ENCODE measurements around the gene GMCL1.
"Not testable (repeated sequence)": the region's sequence is repeated elsewhere in the genome, so short reads cannot be mapped to it uniquely, and the experiment has no call there.

GMCL1 gene

DNA sequence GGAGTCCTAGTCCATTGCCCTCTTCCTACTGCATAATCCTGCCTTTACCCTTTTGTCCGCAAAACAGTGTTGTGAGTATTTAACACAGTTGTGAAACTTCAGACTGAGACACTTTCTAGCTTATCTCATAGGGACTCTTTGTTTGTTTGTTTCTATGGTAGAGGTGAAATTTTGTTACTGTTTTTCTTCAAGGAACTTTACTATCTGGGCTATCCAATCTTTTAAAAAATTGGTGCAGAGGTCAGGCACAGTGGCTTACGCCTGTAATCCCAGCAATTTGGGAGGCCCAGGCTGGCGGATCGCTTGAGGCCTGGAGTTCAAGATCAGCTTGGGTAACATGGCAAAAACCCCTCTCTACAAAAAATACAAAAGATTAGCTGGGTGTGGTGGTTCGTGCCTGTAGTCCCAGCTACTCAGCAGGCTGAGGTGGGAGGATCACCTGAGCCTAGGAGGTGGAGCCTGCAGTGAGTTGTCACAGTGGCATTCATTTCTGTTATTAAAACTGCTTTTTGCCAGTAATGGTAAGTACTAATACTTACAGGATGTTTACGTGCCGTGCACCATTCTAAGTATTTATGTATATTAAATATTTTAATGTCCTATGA, 18.8 kb downstream of the GMCL1 start:
- no peak for DNase-seq

GRCh38 chr2:69858261-69858660, 28.8 kb downstream of the GMCL1 start:
- no peak for DNase-seq

DNA sequence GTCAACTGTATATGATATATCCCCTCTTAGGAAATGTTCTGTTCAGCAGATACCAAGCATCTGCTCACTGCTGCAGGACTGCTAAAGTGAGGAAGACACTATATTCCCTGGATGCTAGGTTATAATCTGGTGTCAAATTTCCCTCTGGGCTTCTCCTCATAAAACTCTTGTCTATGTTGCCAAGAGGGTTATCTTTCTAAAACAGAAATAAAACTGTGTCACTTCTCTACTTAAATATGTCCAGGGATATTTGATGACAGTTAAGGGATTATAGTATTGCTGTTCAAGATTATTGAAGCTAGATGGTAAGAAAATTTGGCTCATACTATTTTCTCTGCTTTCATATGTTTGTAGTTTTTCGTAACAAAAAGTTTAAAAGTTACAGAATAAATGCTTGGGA, 33.8 kb downstream of the GMCL1 start:
- DNase-seq: no peak

DNA sequence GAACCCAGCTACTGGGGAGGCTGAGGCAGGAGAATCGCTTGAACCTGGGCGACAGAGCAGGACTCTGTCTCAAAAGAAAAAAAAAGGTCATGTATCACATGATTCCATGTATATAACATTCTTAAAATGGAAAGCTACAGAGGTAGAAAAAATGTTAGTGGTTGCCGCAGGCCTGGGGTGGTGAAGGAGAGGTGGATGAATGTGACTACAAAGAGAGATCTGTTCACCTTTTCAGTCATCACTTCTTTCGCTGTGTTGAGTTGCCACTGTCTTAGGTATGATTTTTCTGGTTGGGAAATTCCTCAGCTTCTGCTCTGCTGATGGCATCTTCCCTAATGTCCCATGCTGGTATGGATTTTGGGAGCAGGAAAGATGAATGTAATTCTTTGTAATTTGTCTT, 59.0 kb downstream of the GMCL1 start:
- no peak for DNase-seq

DNA sequence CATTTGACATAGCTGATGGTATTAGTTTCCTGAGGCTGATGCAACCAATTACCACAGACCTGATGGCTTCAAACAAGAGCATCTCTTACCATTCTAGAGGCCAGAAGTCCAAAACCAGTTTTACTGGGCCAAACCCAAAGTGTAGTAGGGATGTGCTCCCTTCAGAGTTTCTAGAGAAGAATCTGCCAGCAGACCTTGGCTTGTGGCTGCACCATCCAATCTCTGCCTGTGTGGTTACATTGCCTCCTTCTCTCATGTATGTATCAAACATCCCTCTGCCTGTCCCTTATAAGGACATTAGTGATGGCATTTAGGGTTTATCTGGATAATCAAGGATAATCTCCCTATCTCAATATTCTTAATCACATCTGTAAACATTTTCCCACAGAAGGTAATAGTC, 59.8 kb downstream of the GMCL1 start:
- no peak for DNase-seq

- no peak for DNase-seq
Measured at GRCh38 chr2:69890881-69891280, 61.4 kb downstream of the GMCL1 start.

DNA sequence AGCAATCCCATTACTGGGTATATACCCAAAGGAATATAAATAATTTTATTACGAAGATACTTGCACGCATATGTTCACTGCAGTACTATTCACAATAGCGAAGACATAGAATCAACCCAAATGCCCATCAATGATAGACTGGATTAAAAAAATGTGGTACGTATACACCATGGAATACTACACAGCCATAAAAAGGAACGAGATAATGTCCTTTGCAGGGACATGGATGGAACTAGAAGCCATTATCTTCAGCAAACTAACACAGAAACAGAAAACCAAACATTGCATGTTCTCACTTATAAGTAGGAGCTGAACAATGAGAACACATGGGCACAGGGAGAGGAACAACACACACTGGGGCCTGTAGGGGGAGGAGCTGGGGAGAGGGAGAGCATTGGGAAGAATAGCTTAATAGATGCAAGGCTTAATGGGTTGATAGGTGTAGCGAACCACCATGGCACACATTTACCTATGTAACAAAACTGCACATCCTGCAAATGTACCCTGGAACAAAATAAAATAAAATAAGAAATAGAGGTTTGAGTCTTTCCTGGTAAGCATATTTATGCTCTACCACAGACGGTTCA, 63.5 kb downstream of the GMCL1 start:
- not testable (repeated sequence) for DNase-seq

GRCh38 chr2:69893684-69894551, 64.5 kb downstream of the GMCL1 start, which contains the start of gene SNRNP27:
SNRNP27 (plus strand) TSS chr2:69893956; CDS start chr2:69893985, 29 bp downstream.
- DNase-seq: peak; percentile 77

GRCh38 chr2:69894737-69895136, 65.3 kb downstream of the GMCL1 start:
- DNase-seq: not testable (repeated sequence)

- DNase-seq: no peak
Measured at GRCh38 chr2:69902213-69902922, 72.9 kb downstream of the GMCL1 start.

DNA sequence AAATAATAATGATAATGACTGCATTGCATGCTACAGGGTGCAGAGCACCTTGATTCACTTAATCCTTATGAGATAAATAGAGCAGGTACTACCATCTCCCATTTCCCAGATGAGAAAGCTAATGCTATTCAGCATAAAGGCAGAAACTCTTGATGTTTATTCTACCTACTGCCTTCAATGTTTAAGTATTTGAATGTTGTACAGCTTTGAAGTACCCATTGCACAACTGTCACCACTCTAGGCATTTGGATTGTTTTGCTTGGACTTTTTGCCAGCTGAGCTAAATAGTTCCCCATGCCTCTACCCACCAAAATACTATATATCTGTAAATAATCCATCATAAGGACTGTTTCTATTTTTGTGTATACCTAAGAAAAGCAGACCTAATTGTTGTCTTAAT, 77.8 kb downstream of the GMCL1 start:
- no peak for DNase-seq

GRCh38 chr2:69911985-69912563, 82.6 kb downstream of the GMCL1 start:
- no peak for DNase-seq

DNA sequence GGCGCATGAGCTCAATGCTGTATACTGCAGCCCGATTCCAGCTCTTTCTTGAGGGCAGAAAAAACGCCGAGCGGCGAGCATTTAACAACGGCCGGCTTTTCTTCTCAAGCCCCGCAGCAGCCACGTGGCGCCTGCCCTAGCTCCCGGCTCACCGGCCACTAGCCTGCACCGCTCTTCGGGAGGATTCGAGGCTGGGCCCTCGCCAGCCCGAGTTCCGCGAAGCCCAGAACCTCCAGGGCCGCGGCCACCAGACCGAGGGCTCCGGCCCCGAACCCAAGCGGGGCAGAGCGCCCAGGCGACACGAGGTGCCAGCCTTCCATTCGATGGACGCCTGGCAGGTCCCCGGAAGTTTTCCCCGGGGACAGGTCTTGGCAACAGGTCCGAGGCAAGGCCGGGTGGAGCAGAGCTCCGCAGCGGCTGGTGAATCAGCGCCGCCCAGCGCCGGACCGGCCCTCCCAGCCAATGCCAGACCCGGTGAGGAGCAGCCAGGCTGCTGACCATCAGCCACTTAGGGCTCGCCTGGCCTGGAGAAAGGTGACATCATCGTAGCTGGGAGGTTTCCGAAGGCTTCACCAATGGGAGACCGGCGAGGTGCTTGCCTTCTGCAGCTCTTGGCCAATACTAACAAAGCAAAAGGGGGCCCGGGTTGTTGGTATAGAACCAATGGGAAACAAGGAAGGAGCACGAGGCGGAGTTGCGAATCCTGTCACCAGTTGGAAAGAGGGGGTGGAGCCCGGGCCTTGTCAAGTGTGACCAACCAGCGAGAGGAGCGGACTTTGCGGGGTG, 84.9 kb downstream of the GMCL1 start:
- DNase-seq: no peak

- peak; percentile 98 for DNase-seq
Measured at GRCh38 chr2:69914950-69915945, 85.8 kb downstream of the GMCL1 start, which contains the start of gene MXD1. MXD1 (plus strand) TSS chr2:69915109; CDS start chr2:69915331, 222 bp downstream.

- no peak for DNase-seq
Measured at GRCh38 chr2:69916106-69916505, 86.6 kb downstream of the GMCL1 start.

DNA sequence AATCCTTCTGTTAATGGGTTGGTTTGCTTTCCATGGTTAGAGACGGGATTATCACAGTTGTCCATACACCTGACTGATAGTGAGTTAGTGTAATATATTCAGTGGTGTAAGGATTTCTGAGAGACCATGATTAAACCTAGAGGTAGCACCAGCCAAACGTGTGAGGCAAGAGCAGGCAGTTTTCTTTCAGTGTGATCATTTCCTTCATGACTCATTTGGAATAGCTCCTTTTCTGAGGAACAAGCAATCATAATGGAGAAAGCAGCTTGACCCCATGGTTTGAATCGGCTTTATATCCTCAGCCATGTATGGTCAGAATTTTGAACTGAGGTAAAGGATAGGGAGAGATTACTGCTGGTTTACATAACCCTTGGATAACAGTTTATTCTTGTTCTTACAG, 88.4 kb downstream of the GMCL1 start:
- DNase-seq: no peak

GRCh38 chr2:69918401-69918800, 88.9 kb downstream of the GMCL1 start:
- no peak for DNase-seq

- no peak for DNase-seq
Measured at GRCh38 chr2:69923116-69923515, 93.7 kb downstream of the GMCL1 start.

GRCh38 chr2:69926849-69927515, 97.5 kb downstream of the GMCL1 start:
- DNase-seq: no peak

Measured in activated CD4-positive, CD25-positive, alpha-beta regulatory T cell treated with anti-CD3 and anti-CD28 coated beads, Interleukin-2, amount 50 U/mL, for 72 hours (primary cell).